PC-9 (cell line): ENCODE measurements around the gene EVA1C. TPM values are rescaled to one million over a fixed set of nuclear protein-coding genes. Genes with fewer than 3 reads are reported as not detected.

Experiments
- BruUV-seq: library from RNA; stranded (reverse); fragments of 400-500 nt; replicated peaks from 2 replicates; lab custom pipeline; 2021; lab: Mats Ljungman, UMichigan
- CTCF ChIA-PET: fragments of 300-600 bp; sonication (Branson Sonifier 250); formaldehyde crosslinking; loops from one replicate; lab custom pipeline; 2022; ENCODE audit warnings: antibody characterized with exemption; lab: Charles Lee
- POLR2A ChIA-PET: fragments of 300-600 bp; sonication (Branson Sonifier 250); formaldehyde crosslinking; loops from one replicate; lab custom pipeline; 2022; ENCODE audit warnings: antibody characterized with exemption; ENCODE audit not compliant: unreplicated experiment; lab: Charles Lee
- DNase-seq, 2 experiments: peaks; one replicate each; pipeline versions ENCODE4 v3.0.0 to v3.0.0-alpha.2; 2015 to 2022; ENCODE audit warnings: mixed read lengths in 1 of 2
- H2AFZ ChIP-seq: fragments of 200-600 bp; sonication (generic); 2 replicates; pipeline ENCODE4 v1.8.1; 2017; ENCODE audit warnings: antibody characterized with exemption
- H3F3A ChIP-seq: fragments of 200-600 bp; sonication (generic); 2 replicates; pipeline ENCODE4 v1.8.1; 2017; ENCODE audit warnings: antibody characterized with exemption, mild to moderate bottlenecking, low read depth; ENCODE audit not compliant: insufficient read depth
- H3K27ac ChIP-seq: fragments of 200-600 bp; sonication (generic); 2 replicates; pipeline ENCODE4 v1.6.1; 2016; ENCODE audit warnings: mixed run types
- H3K27me3 ChIP-seq: fragments of 200-600 bp; sonication (generic); 2 replicates; pipeline ENCODE4 v1.6.1; 2016; ENCODE audit warnings: low read depth, mixed run types; ENCODE audit not compliant: insufficient read depth
- H3K36me3 ChIP-seq: fragments of 200-600 bp; sonication (generic); 2 replicates; pipeline ENCODE4 v1.6.1; 2016; ENCODE audit warnings: low read depth, mixed run types
- H3K4me1 ChIP-seq: fragments of 200-600 bp; sonication (generic); replicated peaks from 2 replicates; pipeline ENCODE4 v1.6.1; 2016; ENCODE audit warnings: mixed run types; ENCODE audit not compliant: insufficient read depth
- H3K4me2 ChIP-seq: fragments of 200-600 bp; sonication (generic); 2 replicates; pipeline ENCODE4 v1.6.1; 2017; ENCODE audit warnings: mixed run types
- H3K4me3 ChIP-seq: fragments of 200-600 bp; sonication (generic); 2 replicates; pipeline ENCODE4 v1.6.1; 2016; ENCODE audit warnings: mixed run types
- H3K79me2 ChIP-seq: fragments of 200-600 bp; sonication (generic); 2 replicates; pipeline ENCODE4 v1.6.1; 2017; ENCODE audit warnings: low read depth, mixed run types
- H3K9me2 ChIP-seq: fragments of 200-600 bp; sonication (generic); 2 replicates; pipeline ENCODE4 v1.8.1; 2017; ENCODE audit warnings: mild to moderate bottlenecking; ENCODE audit not compliant: insufficient read depth
- H3K9me3 ChIP-seq: fragments of 200-600 bp; sonication (generic); 2 replicates; pipeline ENCODE4 v1.8.1; 2016; ENCODE audit warnings: low read depth; ENCODE audit not compliant: insufficient read depth
- H4K20me1 ChIP-seq: fragments of 200-600 bp; sonication (generic); 2 replicates; pipeline ENCODE4 v1.8.1; 2017; ENCODE audit not compliant: insufficient read depth
- CTCF ChIP-seq: fragments of 200-600 bp; sonication (generic); conservative IDR thresholded peaks from 2 replicates; pipeline ENCODE4 v1.6.1; 2017; ENCODE audit warnings: mixed run types, antibody characterized with exemption, mild to moderate bottlenecking, moderate library complexity
- EZH2 ChIP-seq: fragments of 200-600 bp; sonication (generic); IDR thresholded peaks from 2 replicates; pipeline ENCODE4 v1.8.0; 2017; ENCODE audit warnings: antibody characterized with exemption, low read depth
- intact Hi-C: fragments of 100-400 bp; cut with micrococcal nuclease; formaldehyde crosslinking; loops from one replicate; pipeline ENCODE4 v1.10.0; 2022; ENCODE audit not compliant: unreplicated experiment
- total RNA-seq: library from RNA; stranded (reverse); gene quantifications from 2 replicates; pipeline ENCODE4 v1.2.3, GENCODE V29; 2021

EVA1C gene
- total RNA-seq, 1 experiment from 2014 or later = 3.0 TPM

GRCh38 chr21:32383812-32384211 is 28.7 kb upstream of the EVA1C start:
- H3K4me1 ChIP-seq = no peaks in the 10 kb centered on the region
- H3K36me3 ChIP-seq = no peaks in the 10 kb centered on the region
- ChIA-PET POLR2A (no interaction called here), CTCF (no interaction called here)
- peaks cover 38% of the 10 kb centered on the region for H4K20me1 ChIP-seq
- no peak overlapping the region for H2AFZ ChIP-seq
- H3K4me2 ChIP-seq = no peak overlapping the region
- H3K9me3 ChIP-seq = no peaks in the 10 kb centered on the region
- H3F3A ChIP-seq = no peaks in the 10 kb centered on the region
- intact Hi-C loops = no loop called here
- TF ChIP-seq CTCF (no peak), EZH2 (no peak)
- BruUV-seq = no TSS peak
- peaks cover 26% of the 10 kb centered on the region for H3K79me2 ChIP-seq
- DNase-seq = no peak
- H3K9me2 ChIP-seq = no peaks in the 10 kb centered on the region
- H3K27ac ChIP-seq = no peak overlapping the region
- no peaks in the 10 kb centered on the region for H3K27me3 ChIP-seq
- no peak overlapping the region for H3K4me3 ChIP-seq

GRCh38 chr21:32386195-32386870 is 26.2 kb upstream of the EVA1C start:
- no peak overlapping the region for H3K27ac ChIP-seq
- no peak for TF ChIP-seq CTCF
- no peak for TF ChIP-seq EZH2
- no peak overlapping the region for H3K4me3 ChIP-seq
- ChIA-PET POLR2A (interaction anchor here (0.7 kb wide), 1 partner anchor 220 kb away, joined by 17 read pairs; no protein-coding TSS in a partner anchor), CTCF (no interaction called here)
- intact Hi-C loops = no loop called here
- no peak overlapping the region for H3K4me2 ChIP-seq
- peaks cover 53% of the 10 kb centered on the region for H4K20me1 ChIP-seq
- H3K9me2 ChIP-seq = no peaks in the 10 kb centered on the region
- no peak overlapping the region for H2AFZ ChIP-seq
- H3K4me1 ChIP-seq = peaks cover under 1% of the 10 kb centered on the region; the same call in 1 of the 2 replicates
- no peaks in the 10 kb centered on the region for H3F3A ChIP-seq
- DNase-seq = no peak
- H3K36me3 ChIP-seq = no peaks in the 10 kb centered on the region
- no TSS peak for BruUV-seq
- H3K27me3 ChIP-seq = no peaks in the 10 kb centered on the region
- H3K79me2 ChIP-seq = peaks cover 51% of the 10 kb centered on the region
- H3K9me3 ChIP-seq = no peaks in the 10 kb centered on the region

- ChIA-PET CTCF (no interaction called here), POLR2A (no interaction called here)
- H3K9me2 ChIP-seq = no peaks in the 10 kb centered on the region
- no TSS peak for BruUV-seq
- H3K4me1 ChIP-seq = peaks cover 8% of the 10 kb centered on the region; the same call in 1 of the 2 replicates
- intact Hi-C loops = no loop called here
- no peak overlapping the region for H2AFZ ChIP-seq
- no peak overlapping the region for H3K4me3 ChIP-seq
- H4K20me1 ChIP-seq = peaks cover 53% of the 10 kb centered on the region
- no peak overlapping the region for H3K4me2 ChIP-seq
- H3K27me3 ChIP-seq = no peaks in the 10 kb centered on the region
- no peak overlapping the region for H3K27ac ChIP-seq
- H3K36me3 ChIP-seq = no peaks in the 10 kb centered on the region
- no peak for DNase-seq
- no peaks in the 10 kb centered on the region for H3F3A ChIP-seq
- no peaks in the 10 kb centered on the region for H3K9me3 ChIP-seq
- H3K79me2 ChIP-seq = peaks cover 59% of the 10 kb centered on the region
- TF ChIP-seq EZH2 = no peak
- no peak for TF ChIP-seq CTCF
Observed at GRCh38 chr21:32387151-32387550, 25.4 kb upstream of the EVA1C start.
